GM19035 (cell line): ENCODE data around the gene IFT22.
A peak's percentile ranks its signal among the peaks of the same experiment; 100 is the strongest.
"Not testable (repeated sequence)": the region's sequence is repeated elsewhere in the genome, so short reads cannot be mapped to it uniquely, and the experiment has no call there.

ENCODE experiments used
- ATAC-seq: cut with Tn5 transposase; IDR thresholded peaks from one replicate; pipeline ENCODE4 v1.9.1; 2021; ENCODE audit not compliant: unreplicated experiment

IFT22 gene

GRCh38 chr7:101321491-101322401 is at the start of gene IFT22:
Gene IFT22, minus strand, starts transcription at chr7:101321812. Its CDS starts 103 bp downstream, at chr7:101321709.
- ATAC-seq = peak; percentile 96

DNA sequence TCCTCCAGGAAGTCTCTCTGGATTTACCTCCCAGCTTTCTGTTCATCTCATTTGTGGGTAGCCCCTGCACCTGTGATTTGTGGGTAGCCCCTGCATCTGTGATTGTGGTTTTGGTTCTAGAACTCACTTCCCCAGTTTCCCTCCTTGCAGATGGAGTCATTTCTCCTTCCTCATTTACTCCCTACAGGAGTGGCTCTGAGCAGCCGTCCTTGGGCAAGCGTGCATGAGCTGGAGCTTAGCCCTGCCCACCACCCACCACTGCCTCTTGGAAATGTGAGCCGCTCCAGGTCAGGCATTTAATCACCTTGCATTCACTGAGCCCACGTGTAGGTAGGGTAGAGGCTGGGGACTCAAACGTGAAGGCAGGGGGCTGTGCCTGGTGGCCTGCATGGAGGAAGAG is 49.2 kb upstream of the IFT22 start:
- ATAC-seq = no peak

GRCh38 chr7:101368422-101369165 is 47.0 kb upstream of the IFT22 start:
- no peak for ATAC-seq

DNA sequence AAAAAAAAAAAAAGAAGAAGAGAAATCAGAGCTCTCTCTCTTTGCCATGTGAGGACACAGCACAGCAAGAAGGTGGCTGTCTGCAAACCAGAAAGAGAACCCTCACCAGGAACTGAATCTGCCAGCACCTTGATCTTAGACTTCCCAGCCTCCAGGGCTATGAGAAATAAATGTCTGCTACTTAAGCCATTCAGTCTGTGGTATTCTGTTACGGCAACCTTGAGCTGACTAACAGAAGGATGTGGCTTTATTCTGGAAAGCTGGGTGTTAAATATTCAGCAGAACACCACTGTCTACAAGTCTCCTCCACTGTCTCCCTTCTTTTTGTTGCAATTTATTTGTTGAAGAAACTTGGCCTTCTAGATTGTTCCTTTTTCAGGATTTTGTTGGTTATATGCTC is 46.1 kb upstream of the IFT22 start:
- ATAC-seq = no peak

GRCh38 chr7:101365956-101366355 is 44.3 kb upstream of the IFT22 start:
- ATAC-seq = no peak

DNA sequence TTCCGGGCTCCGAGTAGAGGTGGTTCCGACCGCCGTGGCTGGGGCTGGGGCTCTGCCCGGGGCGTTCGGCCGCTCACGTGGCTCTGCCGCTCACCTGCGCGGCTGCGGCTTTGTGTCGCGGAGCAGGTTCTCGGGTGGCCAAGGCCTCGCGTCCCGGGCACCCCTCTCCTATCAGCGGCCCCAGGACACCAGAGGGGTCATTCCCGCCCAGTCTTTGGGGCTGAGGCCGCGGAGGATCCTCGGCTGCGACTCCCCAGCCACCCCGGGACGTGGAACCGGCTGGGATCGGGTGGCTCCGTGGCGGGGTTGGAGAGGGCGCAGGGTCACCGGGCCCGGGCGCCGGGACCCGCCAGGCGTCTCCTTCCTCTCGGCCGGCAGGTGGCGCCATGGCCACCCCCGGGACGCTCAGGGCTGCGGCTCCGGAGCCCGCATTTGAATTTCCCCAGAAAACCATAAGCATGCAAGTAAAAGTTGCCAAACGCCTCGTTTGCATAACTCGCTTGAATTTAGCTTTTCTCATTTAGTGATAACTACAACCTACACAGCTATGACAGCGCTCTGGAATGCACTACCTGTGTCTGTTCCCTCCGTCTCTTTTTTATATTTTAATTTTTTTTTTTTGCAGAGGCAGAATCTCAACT is 42.2 kb upstream of the IFT22 start:
- no peak for ATAC-seq

DNA sequence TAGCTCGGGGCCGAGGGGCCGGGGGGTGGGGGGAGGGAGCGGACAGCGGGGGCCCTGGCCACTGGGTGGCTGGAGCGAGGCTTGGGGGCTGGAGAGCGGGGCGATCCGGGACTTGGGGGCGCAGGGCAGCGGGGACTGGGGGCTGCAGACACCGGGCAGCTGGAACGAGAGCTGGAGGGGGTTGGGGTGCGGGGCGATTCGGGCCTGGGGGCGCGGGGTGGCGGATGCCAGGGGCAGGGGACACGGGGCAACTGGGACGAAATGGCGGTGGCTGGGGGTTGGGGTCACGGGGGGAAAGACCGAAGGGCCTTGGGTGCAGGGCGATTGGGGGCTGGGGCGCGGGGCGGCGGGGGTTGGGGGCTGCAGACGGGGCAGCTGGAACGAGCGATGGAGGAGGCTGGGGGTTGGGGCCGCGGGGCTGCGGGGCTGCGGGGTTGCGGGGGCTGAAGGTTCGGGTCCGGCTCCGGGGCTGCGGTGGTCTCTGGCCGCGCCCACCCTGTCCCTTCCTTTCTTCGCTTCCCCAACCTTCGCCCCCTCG is 41.7 kb upstream of the IFT22 start:
- no peak for ATAC-seq

DNA sequence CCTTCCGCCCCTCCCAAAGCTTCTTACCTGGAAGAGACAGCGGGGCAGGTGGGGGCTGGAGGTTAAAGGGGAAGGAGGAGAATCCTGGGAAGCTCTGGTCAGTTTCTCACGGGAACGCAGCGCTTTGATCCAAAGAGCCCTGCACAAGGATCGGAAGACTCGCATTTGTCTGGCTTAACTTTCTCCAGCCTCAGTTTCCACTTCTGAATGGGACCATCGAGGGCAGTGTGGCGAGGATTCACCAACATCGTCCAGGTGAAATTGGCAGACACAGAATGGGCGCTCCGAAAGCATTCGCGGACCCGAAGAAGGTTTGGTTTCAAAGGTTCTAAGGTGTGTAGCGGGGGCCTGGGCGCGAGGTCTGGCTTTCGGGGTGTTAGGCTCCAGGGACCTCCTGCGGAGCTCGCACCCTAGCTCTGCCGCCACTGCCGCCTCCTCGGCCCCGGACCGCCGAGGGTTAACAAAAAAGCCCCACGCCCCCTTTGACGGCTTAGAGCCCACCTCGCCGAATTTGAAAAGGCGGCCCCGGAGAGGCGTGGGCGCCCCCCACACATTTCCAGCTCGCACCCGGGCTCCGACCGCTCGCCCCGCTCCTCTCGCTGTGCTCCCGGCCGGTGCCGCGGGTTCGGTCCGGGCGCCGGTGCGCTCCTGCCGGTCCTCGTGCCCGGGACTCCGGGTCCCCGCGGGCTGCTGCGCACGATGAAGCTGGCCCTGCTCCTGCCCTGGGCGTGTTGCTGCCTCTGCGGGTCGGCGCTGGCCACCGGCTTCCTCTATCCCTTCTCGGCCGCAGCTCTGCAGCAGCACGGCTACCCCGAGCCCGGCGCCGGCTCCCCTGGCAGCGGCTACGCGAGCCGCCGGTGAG is 41.0 kb upstream of the IFT22 start, which contains the start of gene COL26A1:
COL26A1 (plus strand) TSS at position 542 of the 862 bp plus-strand sequence; CDS start at position 700, 158 bp downstream.
- ATAC-seq = no peak

GRCh38 chr7:101357433-101357832 is 35.8 kb upstream of the IFT22 start:
- no peak for ATAC-seq

GRCh38 chr7:101352920-101353308 is 31.3 kb upstream of the IFT22 start:
- ATAC-seq = no peak

DNA sequence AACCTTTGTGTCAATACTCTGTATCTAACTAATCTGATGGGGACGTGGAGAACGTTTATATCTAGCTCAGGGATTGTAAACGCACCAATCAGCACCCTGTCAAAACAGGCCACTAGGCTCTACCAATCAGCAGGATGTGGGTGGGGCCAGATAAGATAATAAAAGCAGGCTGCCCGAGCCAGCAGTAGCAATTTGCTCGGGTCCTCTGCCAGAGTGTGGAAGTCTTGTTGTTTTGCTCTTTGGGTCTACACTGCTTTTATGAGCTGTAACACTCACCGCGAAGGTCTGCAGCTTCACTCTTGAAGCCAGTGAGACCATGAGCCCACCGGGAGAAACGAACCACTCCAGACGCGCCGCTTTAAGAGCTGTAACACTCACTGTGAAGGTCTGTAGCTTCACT is 27.7 kb upstream of the IFT22 start:
- not testable (repeated sequence) for ATAC-seq

DNA sequence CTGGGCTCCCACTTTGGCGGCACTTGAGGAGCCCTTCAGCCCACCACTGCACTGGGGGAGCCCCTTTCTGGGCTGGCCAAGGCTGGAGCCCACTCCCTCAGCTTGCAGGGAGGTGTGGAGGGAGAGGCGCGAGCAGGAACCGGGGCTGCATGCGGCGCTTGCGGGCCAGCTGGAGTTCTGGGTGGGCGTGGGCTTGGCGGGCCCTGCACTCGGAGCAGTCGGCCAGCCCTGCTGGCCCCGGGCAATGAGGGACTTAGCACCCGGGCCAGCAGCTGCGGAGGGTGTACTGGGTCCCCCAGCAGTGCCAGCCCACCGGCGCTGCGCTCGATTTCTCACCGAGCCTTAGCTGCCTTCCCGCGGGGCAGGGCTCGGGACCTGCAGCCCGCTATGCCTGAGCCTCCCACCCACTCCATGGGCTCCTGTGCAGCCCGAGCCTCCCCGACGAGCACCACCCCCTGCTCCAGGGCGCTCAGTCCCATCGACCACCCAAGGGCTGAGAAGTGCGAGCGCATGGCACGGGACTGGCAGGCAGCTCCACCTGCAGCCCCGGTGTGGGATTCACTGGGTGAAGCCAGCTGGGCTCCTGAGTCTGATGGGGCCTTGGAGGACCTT is 26.9 kb upstream of the IFT22 start:
- not testable (repeated sequence) for ATAC-seq

GRCh38 chr7:101347477-101347876 is 25.9 kb upstream of the IFT22 start:
- ATAC-seq = no peak

- no peak for ATAC-seq
These were observed 21.3 kb upstream of the IFT22 start for GRCh38 chr7:101342892-101343291.

- ATAC-seq = no peak
These were observed 18.8 kb upstream of the IFT22 start for GRCh38 chr7:101340379-101340778.

DNA sequence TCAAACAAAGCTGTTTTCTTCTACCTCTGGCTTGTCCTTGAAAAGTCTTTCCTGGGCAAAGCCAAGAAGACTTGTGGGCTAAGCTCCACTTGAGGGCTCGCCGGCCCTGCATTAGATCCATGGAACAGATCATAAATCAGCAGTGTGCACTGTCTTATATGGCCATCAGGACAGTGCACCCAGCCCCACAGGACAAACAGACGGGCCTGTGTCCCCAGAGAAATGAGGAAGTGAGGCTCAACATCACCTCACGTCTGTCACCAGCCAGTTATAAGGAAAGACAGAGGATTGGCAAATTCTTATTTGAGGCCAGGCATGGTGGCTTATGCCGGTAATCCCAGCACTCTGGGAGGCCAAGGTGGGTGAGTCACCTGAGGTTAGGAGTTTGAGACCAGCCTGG is 12.3 kb upstream of the IFT22 start:
- no peak for ATAC-seq

DNA sequence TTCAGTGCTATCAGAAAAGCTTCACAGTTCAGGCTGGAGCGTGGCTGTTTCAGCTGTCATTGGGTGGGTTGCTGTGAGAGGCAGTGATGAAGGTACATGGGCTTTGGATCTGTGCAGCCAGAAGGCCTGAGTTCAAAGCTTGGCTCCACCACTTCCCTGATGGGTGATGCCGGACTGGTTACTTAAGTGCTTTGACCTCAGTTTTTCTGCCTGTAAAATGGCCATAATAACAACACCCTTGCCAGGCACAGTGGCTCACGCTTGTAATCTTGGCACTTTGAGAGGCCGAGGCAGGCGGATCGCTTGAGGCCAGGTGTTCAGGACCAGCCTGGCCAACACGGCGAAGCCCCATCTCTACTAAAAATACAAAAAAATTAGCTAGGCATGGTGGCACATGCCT is 10.4 kb upstream of the IFT22 start:
- no peak for ATAC-seq

DNA sequence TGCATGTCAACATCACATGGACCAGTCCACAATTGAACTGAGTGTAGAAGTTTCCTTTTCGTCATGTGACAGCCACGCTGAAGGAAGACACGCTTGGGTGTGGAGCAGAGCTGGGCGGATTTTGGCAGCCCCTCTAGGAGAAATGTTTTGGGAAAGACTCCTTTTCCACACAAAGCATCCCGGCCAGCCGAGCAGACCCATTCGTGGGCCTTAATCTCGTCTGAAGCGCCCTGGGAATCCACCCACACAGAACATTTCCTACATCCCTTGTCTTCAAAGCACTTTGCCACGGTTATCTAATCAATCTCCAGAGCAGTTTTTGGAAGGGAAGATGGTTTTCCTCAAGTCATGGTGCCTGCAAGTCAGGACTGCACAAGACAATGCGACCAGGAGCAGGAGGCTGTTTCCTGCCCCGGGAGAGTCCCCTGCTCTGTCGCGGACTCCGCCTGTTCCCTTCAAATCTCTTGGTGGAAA is 8.4 kb upstream of the IFT22 start:
- ATAC-seq = no peak

DNA sequence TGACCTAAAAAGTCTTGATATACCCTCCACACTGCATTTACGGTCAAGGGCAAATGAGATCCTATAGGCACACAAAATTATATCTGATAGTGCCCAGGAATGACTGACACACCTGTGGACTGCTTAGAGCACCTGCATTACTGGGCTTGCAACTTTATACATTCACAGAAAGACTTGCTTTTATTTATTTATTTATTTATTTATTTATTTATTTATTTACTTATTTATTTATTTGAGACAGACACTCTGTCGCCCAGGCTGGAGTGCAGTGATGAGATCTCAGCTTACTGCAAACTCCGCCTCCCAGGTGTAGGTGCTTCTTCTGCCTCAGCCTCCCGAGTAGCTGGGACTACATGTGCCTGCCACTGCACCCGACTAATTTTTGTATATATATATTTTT is 6.5 kb upstream of the IFT22 start:
- no peak for ATAC-seq

GRCh38 chr7:101319401-101319800 is 2.2 kb downstream of the IFT22 start:
- ATAC-seq = no peak
